NCI-H1694 treated with DMSO at 0.1 percent for 48 hours (cell line): ENCODE data around the gene MAN1B1.
A peak's percentile ranks its signal among the peaks of the same experiment; 100 is the strongest.

ENCODE experiments used
- DNase-seq: peaks from one replicate; lab custom pipeline; 2025; lab: John Stamatoyannopoulos, UW

The MAN1B1 gene

DNA sequence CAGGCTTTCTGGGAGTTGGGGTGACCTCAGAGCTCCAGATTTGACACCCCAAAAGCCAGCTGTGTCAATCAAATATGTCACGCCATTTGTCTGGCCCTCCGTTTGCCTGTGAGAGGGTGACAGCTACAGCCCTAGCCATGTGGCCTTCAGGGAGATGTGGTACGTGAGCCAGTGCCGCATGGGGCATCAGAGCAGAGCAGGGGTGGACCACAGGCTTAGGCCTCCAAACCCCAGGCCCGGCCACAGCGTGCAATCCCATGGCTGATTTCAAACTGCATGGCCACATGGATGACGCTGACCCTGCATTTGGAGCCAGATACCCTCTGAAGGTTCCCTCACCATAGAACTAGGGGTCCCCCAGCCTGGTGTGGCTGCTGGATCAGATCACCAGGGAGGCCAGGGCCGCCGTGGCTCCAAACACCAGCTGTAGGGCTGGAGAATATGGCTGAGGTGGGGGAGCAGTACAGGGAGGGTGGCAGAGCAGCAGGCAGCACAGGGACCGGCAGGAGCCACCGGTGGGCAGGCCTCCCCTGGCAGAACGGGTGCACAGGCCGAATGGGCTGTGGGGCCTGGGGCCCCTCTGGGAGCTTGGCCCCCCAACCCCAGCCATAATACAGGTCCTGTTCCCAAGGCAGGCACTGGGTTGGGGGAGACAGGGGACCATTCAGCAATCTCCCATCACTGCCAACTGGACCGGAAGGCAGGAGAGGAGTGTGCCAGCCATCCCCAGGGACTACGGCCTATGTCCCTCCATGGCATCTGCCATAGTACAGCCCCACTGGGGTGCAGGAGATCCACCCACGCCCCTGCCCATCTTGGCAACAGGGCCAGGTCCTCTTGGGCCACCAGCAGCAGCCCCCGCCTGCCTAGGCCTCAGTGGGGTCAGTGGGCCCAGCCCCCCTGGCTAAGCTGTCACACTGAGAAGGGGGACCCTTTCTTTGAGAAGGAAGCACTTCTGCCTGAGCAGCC is 18.0 kb upstream of the MAN1B1 start:
- no peak for DNase-seq

DNA sequence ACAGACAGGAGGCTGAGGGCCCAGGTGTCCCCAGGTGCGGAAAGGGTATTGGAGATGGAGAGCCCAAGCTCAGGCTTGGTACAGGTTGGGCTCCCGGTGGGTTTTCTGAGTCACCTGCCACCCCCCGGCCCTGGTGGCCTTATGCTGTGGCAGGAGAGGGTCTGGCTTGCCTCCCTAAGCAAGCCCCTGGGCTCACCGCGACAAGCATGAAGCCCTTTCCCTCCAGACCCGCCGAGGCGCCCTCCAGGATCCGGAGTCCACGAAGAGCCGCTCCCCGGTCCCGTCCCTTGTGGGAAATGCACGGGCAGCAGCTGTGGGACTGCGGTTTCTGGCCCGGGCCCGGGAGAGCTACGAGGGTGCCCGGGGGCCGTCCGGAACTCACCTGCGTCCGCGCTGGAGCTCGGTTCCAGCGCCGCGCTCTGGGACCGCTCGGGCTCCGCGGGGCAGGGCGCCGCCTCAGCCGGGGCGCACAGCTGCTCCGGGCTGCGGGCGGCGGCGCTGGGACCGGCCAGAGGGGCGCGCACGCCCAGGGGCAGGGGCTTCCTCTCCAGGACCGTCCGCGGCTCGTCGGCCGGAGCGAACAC is 17.2 kb upstream of the MAN1B1 start:
- DNase-seq, result no peak

DNA sequence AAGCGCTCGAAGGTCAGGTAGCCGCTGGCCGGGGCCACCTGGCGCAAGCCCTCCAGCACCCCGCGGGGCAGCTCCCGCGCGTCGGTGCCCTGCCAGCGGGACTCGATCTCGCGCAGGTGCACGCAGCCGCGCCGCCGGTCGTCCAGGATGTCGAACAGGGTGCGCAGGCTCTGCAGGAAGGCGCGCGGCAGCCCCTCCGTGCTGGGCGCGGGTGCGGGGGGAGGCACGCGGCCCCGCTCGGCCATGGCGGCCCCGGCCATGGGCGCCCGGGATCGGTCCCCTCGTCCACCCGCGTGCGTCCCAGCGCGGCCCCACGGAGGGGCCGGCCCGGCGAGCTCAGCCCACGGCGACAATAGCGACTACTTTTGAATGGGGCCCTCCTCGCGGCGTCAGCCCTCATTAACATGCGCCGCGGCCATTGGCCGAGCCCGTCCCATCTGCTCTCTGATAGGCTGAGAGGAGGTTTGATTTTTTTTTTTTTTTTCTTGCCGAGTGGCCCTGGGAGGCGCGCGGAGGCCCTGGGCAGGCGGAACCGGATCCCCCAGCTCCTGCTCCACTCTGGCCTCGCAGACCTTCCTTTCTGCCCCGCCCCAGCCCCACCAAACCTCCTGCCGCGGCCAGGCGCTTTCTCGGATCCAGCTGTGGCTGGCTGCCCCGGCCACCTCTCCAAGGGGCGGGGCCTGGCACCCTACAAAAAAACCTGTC is 16.4 kb upstream of the MAN1B1 start, which contains the start of gene SAPCD2:
SAPCD2 (minus strand) TSS at position 357 of the 705 bp plus-strand sequence; CDS start at position 260, 97 bp downstream.
- peak; percentile 69 for DNase-seq

DNA sequence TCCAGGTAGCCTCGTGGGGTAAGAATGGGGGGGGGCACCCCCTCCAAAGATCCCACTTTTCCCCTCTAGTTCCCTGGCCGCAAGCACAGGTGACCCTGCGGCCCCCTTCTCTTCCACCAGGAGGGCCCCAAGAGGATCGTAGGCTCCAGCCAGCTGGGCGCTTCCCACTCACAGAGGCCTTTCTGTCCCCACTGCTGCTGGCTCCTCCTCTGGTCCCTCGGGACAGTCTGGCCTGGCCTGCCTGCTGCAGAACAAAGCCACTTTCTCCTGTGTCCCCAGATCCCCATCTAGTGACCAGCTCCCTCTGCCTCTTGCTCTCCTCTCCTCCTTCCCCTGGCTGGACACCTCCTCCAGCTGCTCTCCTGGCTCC is 15.9 kb upstream of the MAN1B1 start:
- no peak for DNase-seq

DNA sequence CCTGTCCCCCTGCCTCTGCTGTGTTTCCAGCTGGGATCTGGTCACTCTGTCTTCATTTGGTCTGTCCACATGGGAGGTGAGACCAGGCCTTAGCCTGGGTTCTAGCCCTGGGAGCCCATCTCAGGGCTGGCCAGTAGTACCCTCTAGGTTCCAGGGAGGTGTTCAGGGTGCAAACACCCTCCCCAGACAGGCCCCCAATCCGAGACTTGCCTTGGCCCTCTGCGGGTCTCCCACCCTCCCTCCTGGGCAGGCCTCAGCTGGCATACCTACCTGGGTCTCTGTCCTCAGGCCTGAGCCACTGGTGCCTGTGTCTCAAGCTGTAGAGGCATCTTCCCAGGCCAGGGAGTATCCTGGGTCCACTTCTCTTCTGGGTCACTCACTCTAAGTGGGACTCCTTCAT is 15.5 kb upstream of the MAN1B1 start:
- DNase-seq, result no peak

DNA sequence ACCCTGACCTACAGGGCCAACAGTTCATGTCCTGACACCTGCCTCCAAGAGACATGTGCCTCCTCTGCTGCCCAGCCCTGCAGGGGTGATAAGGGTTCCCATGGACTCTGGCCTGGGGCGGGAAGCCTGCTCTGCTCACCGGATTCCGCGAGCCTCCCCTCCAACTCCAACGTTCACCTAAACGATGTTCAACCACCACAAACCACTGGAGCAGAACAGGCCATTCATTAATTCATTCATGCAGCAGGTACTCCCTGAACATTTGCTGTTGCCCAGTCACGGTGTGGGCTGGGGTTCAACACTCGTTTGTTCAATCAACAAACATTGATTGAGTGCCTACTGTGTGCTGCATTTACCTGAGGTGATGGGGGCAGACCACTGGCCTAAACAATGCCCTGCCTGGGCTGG is 12.8 kb upstream of the MAN1B1 start:
- DNase-seq, result no peak

DNA sequence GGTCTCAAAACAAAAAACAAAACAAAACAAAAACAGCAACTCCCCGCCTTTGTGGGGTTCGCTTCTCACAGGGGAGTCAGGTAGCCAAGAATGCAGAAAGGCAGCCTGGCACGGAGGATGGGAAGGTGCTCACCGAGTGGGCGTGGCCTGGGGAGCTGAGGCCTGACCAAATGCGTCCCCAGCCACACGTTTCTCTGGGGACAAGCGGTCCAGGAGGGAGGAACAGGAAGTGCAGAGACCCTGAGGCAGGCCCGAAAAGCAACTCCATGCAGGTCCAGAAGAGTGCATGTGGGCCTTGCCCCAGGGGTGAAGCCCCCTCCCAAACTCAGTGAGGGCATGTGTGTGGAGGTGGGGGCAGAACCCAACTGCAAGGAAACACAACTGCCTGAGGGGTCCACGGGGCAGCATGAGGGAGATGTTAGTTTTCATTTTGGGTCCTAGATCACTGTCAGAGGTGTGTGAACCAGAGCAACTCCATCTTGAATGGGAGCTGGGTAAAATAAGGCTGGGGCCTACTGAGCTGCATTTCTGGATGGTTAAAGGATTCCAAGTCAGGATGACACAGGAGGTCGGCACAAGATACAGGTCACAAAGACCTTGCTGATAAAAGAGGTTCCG is 12.0 kb upstream of the MAN1B1 start:
- no peak for DNase-seq

DNA sequence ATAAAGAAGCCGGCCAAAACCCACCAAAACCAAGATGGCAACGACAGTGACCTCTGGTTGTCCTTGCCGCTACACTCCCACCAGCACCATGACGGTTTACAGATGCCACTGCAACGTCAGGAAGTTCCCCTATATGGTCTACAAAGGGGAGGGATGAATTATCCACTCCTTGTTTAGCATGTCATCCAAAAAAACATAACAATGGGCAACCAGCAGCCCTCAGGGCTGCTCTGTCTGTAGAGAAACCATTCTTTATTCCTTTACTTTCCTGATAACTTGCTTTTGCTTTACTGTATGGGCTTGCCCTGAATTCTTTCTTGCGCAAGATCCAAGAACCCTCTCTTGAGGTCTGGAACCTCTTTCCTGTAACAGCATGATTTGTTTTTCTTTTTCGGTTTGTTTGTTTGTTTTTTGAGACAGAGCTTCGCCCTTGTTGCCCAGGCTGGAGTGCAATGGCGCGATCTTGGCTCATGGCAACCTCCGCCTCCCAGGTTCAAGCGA is 11.5 kb upstream of the MAN1B1 start:
- DNase-seq, result no peak

DNA sequence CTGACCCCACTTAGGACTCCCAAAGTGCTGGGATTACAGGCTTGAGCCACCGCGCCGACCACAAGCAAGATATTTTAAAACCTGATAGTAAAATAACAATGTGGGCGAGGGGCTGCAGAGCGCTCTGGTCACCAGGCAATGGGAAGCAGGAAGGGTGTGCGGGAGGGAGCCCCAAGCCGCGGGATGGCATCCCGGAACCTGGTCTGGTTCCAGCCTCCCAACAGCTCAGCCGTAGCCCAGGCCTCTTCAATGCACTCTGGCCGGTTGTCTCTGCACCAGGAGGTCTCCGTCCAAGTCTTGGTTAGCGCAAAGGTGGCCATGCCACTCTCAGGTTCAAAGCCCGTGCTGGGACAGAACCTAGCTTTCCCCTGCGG is 10.2 kb upstream of the MAN1B1 start:
- DNase-seq, result no peak

DNA sequence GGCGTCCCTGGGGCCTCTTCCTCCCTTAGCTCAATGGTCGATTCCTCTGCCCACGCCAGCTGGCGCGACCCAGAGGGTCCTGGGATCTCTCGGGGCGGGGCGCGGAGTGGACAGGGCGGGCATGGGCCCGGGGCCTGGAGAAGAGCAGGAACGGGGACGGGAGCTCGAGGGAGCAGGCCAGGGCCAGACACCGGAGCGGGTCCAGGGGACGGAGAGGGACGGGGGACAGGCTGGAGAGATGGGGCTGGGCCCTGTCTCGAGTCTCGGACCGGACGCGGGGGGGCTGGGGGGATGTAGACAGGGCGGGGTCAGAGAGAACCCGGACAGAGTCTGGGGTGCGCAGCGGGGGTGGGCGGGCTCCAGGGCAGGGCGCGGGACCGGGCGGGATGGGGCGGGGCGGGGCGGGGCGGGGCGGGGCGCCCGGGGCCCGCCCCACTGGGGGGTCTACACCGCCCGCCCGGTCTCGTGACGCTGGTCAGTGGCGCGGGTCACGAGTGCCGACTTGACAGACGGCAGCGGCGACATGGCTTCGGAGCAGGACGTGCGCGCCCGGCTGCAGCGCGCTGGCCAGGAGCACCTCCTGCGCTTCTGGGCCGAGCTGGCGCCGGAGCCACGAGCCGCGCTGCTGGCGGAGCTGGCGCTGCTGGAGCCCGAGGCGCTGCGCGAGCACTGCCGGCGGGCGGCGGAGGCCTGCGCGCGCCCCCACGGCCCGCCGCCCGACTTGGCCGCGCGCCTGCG is 9.6 kb upstream of the MAN1B1 start, which contains the start of gene UAP1L1:
UAP1L1 (plus strand) TSS at position 508 of the 738 bp plus-strand sequence; CDS start at position 524, 16 bp downstream.
- no peak for DNase-seq

DNA sequence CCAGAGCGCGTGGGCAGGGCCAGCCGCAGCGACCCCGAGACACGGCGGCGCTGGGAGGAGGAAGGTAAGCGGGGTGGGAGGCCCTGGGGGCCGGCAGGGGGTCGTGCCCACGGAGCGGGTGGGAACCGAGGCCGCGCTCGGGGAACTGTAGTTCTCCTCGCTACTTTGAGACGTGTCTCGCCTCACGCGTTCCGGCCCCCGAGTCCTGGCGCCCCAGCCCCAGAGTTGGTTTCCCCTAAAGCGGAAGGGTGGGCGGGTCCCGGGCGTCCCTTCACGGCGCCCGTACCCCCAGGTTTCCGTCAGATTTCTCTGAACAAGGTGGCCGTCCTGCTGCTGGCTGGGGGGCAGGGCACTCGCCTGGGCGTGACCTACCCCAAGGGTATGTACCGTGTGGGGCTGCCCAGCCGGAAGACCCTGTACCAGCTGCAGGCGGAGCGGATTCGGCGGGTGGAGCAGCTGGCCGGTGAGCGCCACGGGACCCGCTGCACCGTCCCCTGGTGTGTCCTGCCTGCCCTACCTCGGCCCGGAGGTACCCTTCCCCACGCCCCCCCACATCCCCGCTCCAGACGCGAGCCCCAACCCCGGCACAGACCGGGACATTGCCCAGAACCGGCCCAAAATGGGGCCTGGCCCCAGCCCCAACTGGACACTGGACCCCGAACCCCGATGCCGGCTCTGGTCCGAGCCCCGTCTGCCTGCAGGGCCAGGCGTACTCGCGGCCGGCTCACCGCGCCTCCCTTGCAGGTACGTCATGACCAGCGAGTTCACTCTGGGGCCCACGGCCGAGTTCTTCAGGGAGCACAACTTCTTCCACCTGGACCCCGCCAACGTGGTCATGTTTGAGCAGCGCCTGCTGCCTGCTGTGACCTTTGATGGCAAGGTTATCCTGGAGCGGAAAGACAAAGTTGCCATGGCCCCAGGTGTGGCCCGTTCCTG is 8.8 kb upstream of the MAN1B1 start:
- DNase-seq, result no peak

DNA sequence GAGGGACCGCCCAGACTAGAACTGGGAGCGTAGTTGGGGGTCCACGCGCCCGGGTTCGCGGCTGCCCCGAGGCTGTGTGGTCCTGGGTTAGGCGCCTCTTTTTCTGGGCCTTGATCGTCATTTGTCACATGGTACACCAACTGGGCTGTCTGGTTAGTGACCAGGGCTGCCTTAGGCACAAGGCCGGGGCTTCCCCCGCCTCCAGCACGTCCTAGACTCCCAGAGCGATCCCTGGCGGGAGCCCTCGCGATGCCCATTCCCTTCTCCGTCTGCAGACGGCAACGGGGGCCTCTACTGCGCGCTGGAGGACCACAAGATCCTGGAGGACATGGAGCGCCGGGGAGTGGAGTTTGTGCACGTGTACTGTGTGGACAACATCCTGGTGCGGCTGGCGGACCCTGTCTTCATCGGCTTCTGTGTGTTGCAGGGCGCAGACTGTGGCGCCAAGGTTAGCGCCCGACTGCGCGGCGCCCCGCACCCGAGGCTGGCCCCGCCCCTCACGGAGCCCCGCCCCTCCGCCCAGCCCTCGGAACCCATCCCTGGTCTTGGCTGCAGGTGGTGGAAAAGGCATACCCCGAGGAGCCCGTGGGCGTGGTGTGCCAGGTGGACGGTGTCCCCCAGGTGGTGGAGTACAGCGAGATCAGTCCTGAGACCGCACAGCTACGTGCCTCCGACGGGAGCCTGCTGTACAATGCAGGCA is 7.9 kb upstream of the MAN1B1 start:
- no peak for DNase-seq

DNA sequence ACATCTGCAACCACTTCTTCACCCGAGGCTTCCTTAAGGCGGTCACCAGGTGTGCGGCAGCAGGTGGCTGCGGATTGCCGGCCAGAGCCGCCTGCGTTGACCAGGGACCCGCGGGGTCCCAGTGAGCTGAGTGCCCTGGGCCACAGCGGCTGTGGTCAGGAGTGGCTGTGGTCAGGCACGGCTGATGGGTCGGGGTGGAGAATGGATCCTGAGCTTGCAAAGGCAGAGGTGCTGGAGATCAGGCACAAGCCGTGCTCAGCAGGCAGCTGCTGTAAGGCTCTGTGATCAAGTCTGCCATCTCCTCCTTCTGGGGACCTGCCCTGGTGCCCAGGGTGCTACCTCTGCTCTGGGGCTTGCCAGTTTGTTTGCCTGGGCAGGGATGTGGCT is 7.4 kb upstream of the MAN1B1 start:
- no peak for DNase-seq

DNA sequence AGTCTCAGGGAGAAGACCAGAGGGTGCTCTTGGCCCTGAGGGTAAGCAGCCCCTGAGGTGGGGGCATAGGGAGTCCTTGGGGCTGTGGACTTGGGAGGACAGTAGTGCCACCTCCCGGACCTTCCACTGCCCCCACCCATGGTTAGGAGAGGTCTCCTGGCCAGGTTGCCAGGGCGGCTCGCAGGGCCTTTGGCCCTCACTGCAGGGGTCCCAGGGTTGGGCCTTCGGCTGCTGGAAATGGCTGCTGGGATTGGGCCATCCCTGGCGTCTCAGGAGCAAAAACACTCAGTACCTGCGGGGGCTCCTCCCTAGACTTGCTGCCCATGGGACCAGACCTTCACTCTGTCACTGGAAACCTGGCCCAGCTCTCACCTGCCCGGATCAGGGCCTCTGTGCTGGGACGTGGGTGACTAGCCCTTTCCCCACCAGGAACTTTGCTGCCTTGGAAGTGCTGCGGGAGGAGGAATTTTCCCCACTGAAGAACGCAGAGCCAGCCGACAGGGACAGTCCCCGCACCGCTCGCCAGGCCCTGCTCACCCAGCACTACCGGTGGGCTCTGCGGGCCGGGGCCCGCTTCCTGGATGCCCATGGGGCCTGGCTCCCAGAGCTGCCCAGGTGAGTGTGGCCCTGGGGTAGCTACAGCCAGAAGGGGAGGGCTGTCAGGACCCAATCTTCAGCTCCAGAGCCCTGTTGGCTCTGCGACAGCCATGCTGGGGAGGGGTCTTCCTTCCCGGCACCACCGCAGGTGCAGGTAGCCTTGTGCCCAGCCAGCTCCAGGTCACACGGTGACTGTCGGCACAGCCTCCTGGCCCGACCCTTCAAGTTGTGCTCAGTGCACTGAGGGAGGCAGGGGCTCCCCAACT is 6.3 kb upstream of the MAN1B1 start:
- no peak for DNase-seq

DNA sequence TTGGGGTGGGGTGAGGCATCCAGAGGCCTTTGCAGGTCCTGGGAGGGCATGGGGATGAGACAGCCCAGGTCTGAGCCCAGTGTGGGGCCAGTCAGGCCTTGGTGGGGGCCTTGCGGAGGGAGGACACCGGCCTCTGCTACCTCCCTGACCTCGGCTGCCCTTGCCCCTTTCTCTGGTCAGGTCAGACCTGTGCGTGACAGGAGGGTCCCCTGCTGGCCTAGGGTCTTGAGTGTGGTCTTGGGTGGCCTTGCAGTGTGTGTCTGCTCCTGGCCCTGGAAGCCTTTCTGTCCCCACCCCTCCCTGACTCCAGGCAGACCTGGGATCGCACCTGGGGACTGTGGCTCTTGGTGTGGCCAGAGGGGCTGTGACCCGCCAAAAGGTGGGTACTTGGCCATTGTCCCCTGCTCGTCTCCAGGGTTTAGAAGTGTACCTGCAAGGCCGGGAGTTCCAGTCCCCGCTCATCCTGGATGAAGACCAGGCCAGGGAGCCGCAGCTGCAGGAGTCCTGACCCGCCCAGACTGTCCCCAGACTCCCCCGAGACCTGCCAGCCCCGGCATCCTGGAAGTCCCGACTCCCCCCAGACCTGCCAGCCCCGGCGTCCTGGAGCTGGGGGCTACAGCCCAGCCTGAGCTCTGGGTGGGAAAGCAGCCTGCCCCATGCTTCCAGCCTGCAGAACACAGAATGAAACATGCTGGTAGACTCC is 4.4 kb upstream of the MAN1B1 start:
- no peak for DNase-seq

DNA sequence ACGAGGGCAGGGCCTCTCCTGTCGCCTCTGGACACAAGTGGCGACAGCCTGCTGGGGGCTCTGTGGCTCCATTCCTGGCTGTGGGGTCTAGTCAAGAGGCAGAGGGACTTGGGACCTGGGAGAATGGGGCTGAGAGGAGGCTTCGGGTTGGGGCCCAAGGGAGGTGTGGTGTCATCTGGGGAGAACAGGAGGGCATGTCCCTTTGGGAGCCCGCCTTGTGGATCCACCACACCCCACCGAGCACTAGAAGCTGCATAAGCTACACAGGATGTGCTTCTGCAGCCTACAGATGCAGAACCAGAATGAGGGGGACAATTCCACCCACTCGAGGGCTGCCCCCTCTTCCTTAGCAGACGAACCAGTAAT is 3.9 kb upstream of the MAN1B1 start:
- no peak for DNase-seq

DNA sequence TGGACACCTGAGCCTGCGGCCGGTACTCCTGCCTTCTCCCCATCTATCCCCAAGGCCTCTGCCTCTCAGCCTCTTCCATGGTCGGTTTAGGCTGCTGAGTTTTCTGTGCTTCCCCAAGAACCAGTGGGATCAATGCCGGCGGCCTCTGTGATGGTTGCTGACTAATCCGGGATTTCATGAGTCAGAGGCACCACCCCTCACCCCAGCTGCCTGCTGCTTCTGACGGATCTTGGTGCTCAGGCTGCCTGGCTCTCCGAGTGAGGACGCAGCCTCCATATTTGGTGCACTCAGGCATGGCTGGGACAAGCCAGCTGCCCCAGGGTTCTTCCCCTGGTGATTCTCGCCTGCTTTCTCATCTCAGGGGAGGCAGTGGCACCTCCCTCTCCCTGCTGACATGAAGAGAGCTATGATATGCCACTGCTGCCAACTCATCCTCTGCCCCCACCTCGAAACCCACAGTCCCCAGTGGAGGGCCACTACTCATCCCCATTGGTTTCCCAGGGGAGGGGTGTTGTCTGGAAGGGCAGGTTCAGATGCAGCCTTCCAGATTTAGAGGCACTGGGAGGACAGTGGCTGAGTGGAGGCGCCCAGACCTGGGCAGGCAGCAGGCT is 3.3 kb upstream of the MAN1B1 start:
- DNase-seq, result no peak

DNA sequence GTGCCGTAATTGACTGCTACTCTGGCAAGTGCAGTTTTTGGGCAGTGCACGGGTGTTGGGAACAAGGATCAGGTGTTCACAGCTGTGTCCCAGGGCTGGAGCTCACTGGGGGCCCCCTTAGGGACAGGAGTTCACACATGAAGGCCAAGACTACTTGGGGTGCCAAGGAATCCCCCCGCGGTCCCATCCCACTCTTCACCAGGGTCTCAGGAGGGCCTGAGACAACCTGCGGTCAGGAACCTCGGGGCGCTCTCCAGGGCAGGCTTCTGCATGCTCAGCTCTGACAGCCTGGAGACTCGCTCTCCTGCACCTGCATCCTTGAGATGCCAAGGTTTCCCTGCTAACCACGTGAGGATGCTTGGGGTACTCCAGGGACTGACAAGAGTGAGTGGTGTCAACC is 2.3 kb upstream of the MAN1B1 start:
- no peak for DNase-seq
